H9 (cell line): Measurements from ENCODE around the gene SPRR5. TPM values are rescaled to one million over a fixed set of nuclear protein-coding genes. Genes with fewer than 3 reads are reported as not detected.

Source experiments
- DNase-seq: peaks from one replicate; pipeline ENCODE4 v3.0.0-alpha.2; 2017
- H2AFZ ChIP-seq: one replicate; pipeline ENCODE4 v1.6.1; 2013; ENCODE audit warnings: mild to moderate bottlenecking, low read length, control low read depth, moderate library complexity
- H2AK5ac ChIP-seq: 2 replicates; pipeline ENCODE4 v1.6.1; 2013; ENCODE audit warnings: low read length, control low read depth, mixed read lengths; ENCODE audit not compliant: insufficient read length
- H2BK120ac ChIP-seq: one replicate; pipeline ENCODE4 v1.6.1; 2013; ENCODE audit warnings: low read depth, mild to moderate bottlenecking, low read length, control low read depth, inconsistent platforms; ENCODE audit not compliant: poor library complexity, severe bottlenecking
- H2BK12ac ChIP-seq: 2 replicates; pipeline ENCODE4 v1.6.1; 2013; ENCODE audit warnings: low read length, control low read depth, mixed read lengths, low read depth; ENCODE audit not compliant: insufficient read length
- H2BK15ac ChIP-seq: 2 replicates; pipeline ENCODE4 v1.6.1; 2013; ENCODE audit warnings: low read depth, low read length, control low read depth
- H2BK20ac ChIP-seq: one replicate; pipeline ENCODE4 v1.6.1; 2013; ENCODE audit warnings: low read depth, mild to moderate bottlenecking, low read length, control low read depth, inconsistent platforms; ENCODE audit not compliant: poor library complexity, severe bottlenecking
- H2BK5ac ChIP-seq: 2 replicates; pipeline ENCODE4 v1.6.1; 2013; ENCODE audit warnings: low read length, control low read depth, mixed read lengths; ENCODE audit not compliant: insufficient read length
- H3K14ac ChIP-seq: 2 replicates; pipeline ENCODE4 v1.6.1; 2013; ENCODE audit warnings: low read length, control low read depth; ENCODE audit not compliant: insufficient read depth
- H3K18ac ChIP-seq: 2 replicates; pipeline ENCODE4 v1.6.1; 2013; ENCODE audit warnings: low read depth, mild to moderate bottlenecking, mixed read lengths, low read length, control low read depth; ENCODE audit not compliant: insufficient read length
- H3K23ac ChIP-seq: 2 replicates; pipeline ENCODE4 v1.6.1; 2013; ENCODE audit warnings: low read length, control low read depth, mixed read lengths, low read depth; ENCODE audit not compliant: insufficient read length
- H3K23me2 ChIP-seq: 2 replicates; pipeline ENCODE4 v1.6.1; 2013; ENCODE audit warnings: low read depth, mild to moderate bottlenecking, mixed read lengths, low read length, control low read depth; ENCODE audit not compliant: insufficient read length, poor library complexity, severe bottlenecking
- H3K27ac ChIP-seq: 2 replicates; pipeline ENCODE4 v1.5.1; 2013; ENCODE audit warnings: low read length, control low read depth, mixed read lengths, low read depth; ENCODE audit not compliant: insufficient read length
- H3K27me3 ChIP-seq: 2 replicates; pipeline ENCODE4 v1.6.1; 2013; ENCODE audit warnings: low read length, control low read depth, inconsistent platforms; ENCODE audit not compliant: insufficient read depth
- H3K4ac ChIP-seq: 2 replicates; pipeline ENCODE4 v1.6.1; 2013; ENCODE audit warnings: low read depth, mild to moderate bottlenecking, control low read depth, inconsistent platforms, low read length, moderate library complexity
- H3K4me1 ChIP-seq: 2 replicates; pipeline ENCODE4 v1.6.1; 2013; ENCODE audit warnings: low read length, control low read depth, inconsistent platforms; ENCODE audit not compliant: insufficient read depth
- H3K4me2 ChIP-seq: 2 replicates; pipeline ENCODE4 v1.6.1; 2013; ENCODE audit warnings: low read length, control low read depth, mixed read lengths; ENCODE audit not compliant: insufficient read length, insufficient read depth
- H3K56ac ChIP-seq: 2 replicates; pipeline ENCODE4 v1.6.1; 2013; ENCODE audit warnings: low read depth, mild to moderate bottlenecking, mixed read lengths, low read length, control low read depth; ENCODE audit not compliant: insufficient read length
- H3K79me1 ChIP-seq: 2 replicates; pipeline ENCODE4 v1.6.1; 2013; ENCODE audit warnings: low read depth, mild to moderate bottlenecking, moderate library complexity, low read length, control low read depth, inconsistent platforms; ENCODE audit not compliant: insufficient read depth, poor library complexity, severe bottlenecking
- H3K79me2 ChIP-seq: 2 replicates; pipeline ENCODE4 v1.6.1; 2013; ENCODE audit warnings: low read length, control low read depth, inconsistent platforms; ENCODE audit not compliant: insufficient read depth
- H3K9ac ChIP-seq: 2 replicates; pipeline ENCODE4 v1.6.1; 2013; ENCODE audit warnings: low read length, control low read depth, mixed read lengths; ENCODE audit not compliant: insufficient read length; ENCODE audit errors: extremely low read depth
- H3K9me3 ChIP-seq: one replicate; pipeline ENCODE4 v1.6.1; 2013; ENCODE audit warnings: low read depth, low read length, inconsistent platforms; ENCODE audit not compliant: control insufficient read depth
- H3T11ph ChIP-seq: one replicate; pipeline ENCODE4 v1.6.1; 2013; ENCODE audit warnings: mild to moderate bottlenecking, low read length, control low read depth, inconsistent platforms
- H4K20me1 ChIP-seq: one replicate; pipeline ENCODE4 v1.6.1; 2013; ENCODE audit not compliant: control insufficient read depth, insufficient read length, insufficient read depth
- H4K5ac ChIP-seq: 2 replicates; pipeline ENCODE4 v1.6.1; 2013; ENCODE audit warnings: low read depth, mild to moderate bottlenecking, mixed read lengths, low read length, control low read depth; ENCODE audit not compliant: insufficient read length
- H4K8ac ChIP-seq: replicated peaks from 2 replicates; pipeline ENCODE4 v1.6.1; 2013; ENCODE audit warnings: low read length, control low read depth, mixed read lengths, low read depth; ENCODE audit not compliant: insufficient read length
- H4K91ac ChIP-seq: 2 replicates; pipeline ENCODE4 v1.6.1; 2013; ENCODE audit warnings: low read depth, mild to moderate bottlenecking, moderate library complexity, mixed read lengths, low read length, control low read depth; ENCODE audit not compliant: insufficient read length
- H3K27ac Mint-ChIP-seq, 3 experiments: 2 replicates in 2 of 3; 3 replicates in 1 of 3; pipeline ENCODE4 v1.8.0; 2020 to 2021; ENCODE audit warnings: mixed read lengths in 3 of 3, mild to moderate bottlenecking in 1 of 3, moderate library complexity in 1 of 3
- H3K27me3 Mint-ChIP-seq: 2 replicates; pipeline ENCODE4 v1.8.0; 2021; ENCODE audit warnings: low read depth, mild to moderate bottlenecking, moderate library complexity, mixed read lengths
- H3K36me3 Mint-ChIP-seq, 3 experiments: 2 replicates in 2 of 3; 3 replicates in 1 of 3; pipeline ENCODE4 v1.8.0; 2020 to 2021; ENCODE audit warnings: low read depth in 3 of 3, mixed read lengths in 3 of 3; ENCODE audit not compliant: insufficient read depth in 1 of 3
- H3K4me1 Mint-ChIP-seq, 2 experiments: 2 replicates each; pipeline ENCODE4 v1.8.0; 2020; ENCODE audit warnings: mixed read lengths in 2 of 2
- H3K4me3 Mint-ChIP-seq, 2 experiments: 2 replicates in 1 of 2; 3 replicates in 1 of 2; pipeline ENCODE4 v1.8.0; 2020 to 2021; ENCODE audit warnings: mild to moderate bottlenecking in 2 of 2, mixed read lengths in 2 of 2, moderate library complexity in 1 of 2
- H3K9me3 Mint-ChIP-seq, 2 experiments: 2 replicates in 1 of 2; 3 replicates in 1 of 2; pipeline ENCODE4 v1.8.0; 2020; ENCODE audit warnings: mild to moderate bottlenecking in 2 of 2, mixed read lengths in 2 of 2, moderate library complexity in 1 of 2
- WGBS: extraction: QIAGEN DNeasy Blood & Tissue Kit; methylation state at CpG from one replicate; pipeline ENCODE4 v1.1.7; 2013; ENCODE audit warnings: missing lambda C conversion rate, low lambda C conversion rate, mixed read lengths; ENCODE audit not compliant: insufficient read length; ENCODE audit errors: extremely low coverage; 5-methylcytosine and 5-hydroxymethylcytosine counted together
- total RNA-seq: library from RNA; stranded (reverse); gene quantifications from 2 replicates; pipeline ENCODE4 v1.2.1, GENCODE V29; 2021
- TF ChIP-seq, protein P1 (sequence below): fragments of 200-600 bp; sonication (generic); conservative IDR thresholded peaks from 3 replicates; pipeline ENCODE4 v1.8.0; 2021; ENCODE audit warnings: antibody characterized with exemption, mild to moderate bottlenecking

Gene SPRR5
- total RNA-seq, 1 experiment from 2014 or later = not detected

DNA sequence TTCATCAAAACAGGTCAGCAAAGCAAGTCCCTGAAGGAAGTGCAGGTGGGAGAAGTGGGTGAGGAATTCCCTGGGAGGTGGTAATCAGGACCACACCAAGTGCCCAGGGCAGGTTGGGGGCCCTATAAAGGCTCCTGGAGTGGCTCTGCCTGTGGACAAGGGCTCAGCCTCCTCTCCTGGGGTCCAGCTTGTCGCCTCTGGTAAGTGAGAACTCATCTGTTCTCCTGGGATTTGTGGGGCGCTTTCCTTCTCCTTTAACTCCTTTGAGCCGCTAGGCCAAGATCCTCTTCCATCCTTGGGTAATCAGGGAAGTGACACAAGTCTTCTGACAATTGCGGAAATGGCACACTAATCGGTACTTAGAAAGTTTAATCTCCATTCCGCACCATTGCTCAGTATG is 23.5 kb downstream of the SPRR5 start, which contains the start of gene SPRR4:
Gene SPRR4 (plus strand): TSS at position 154 of the 400 bp plus-strand sequence. CDS start 1,243 bp downstream, outside the sequence.
- Histone ChIP-seq H2BK120ac (no peak within 1 kb of the TSS), H3K79me2 (no peaks in the 10 kb centered on the region)
- DNase-seq = no peak

More for the DNA sequence above, 23.5 kb downstream of the SPRR5 start, which contains the start of gene SPRR4:
- Histone ChIP-seq H3K56ac (no peak within 1 kb of the TSS), H3K4me2 (no peak within 1 kb of the TSS), H2AFZ (no peak within 1 kb of the TSS), H3K9ac (no peak within 1 kb of the TSS), H4K20me1 (no peaks in the 10 kb centered on the region), H3K79me1 (no peaks in the 10 kb centered on the region), H3K23ac (no peak within 1 kb of the TSS), H3K27me3 (no peaks in the 10 kb centered on the region), H3K18ac (no peak within 1 kb of the TSS), H3T11ph (no peak within 1 kb of the TSS), H3K27ac (no peak within 1 kb of the TSS), H2BK20ac (no peak within 1 kb of the TSS), H4K8ac (no peak within 1 kb of the TSS), H3K4ac (no peak within 1 kb of the TSS), H4K5ac (no peak within 1 kb of the TSS), H2BK5ac (no peak within 1 kb of the TSS), H3K4me1 (no peaks in the 10 kb centered on the region), H3K9me3 (no peaks in the 10 kb centered on the region), H4K91ac (no peak within 1 kb of the TSS), H3K14ac (no peak within 1 kb of the TSS), H2BK15ac (no peak within 1 kb of the TSS), H3K23me2 (no peaks in the 10 kb centered on the region), H2BK12ac (no peak within 1 kb of the TSS), H2AK5ac (no peak within 1 kb of the TSS)
- Mint-ChIP-seq H3K9me3 (peaks cover 4 to 17% of the 10 kb centered on the region in 2 experiments), H3K4me3 (no peak within 1 kb of the TSS), H3K27ac (no peak within 1 kb of the TSS), H3K36me3 (no peaks in the 10 kb centered on the region), H3K27me3 (peaks cover 6% of the 10 kb centered on the region), H3K4me1 (no peaks in the 10 kb centered on the region)
- WGBS = no CpG with 5 or more reads among the region's 6 CpGs
- TF ChIP-seq, protein P1, sequence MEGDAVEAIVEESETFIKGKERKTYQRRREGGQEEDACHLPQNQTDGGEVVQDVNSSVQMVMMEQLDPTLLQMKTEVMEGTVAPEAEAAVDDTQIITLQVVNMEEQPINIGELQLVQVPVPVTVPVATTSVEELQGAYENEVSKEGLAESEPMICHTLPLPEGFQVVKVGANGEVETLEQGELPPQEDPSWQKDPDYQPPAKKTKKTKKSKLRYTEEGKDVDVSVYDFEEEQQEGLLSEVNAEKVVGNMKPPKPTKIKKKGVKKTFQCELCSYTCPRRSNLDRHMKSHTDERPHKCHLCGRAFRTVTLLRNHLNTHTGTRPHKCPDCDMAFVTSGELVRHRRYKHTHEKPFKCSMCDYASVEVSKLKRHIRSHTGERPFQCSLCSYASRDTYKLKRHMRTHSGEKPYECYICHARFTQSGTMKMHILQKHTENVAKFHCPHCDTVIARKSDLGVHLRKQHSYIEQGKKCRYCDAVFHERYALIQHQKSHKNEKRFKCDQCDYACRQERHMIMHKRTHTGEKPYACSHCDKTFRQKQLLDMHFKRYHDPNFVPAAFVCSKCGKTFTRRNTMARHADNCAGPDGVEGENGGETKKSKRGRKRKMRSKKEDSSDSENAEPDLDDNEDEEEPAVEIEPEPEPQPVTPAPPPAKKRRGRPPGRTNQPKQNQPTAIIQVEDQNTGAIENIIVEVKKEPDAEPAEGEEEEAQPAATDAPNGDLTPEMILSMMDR = no peak
